DOHH2 (cell line): Measurements from ENCODE around the gene TTC13.

Source experiments
- CTCF ChIP-seq: fragments of 200-600 bp; sonication (generic); IDR thresholded peaks from one replicate; pipeline ENCODE4 v1.5.1; 2014; ENCODE audit warnings: antibody characterized with exemption, mild to moderate bottlenecking, low read depth, low read length; ENCODE audit not compliant: poor library complexity, severe bottlenecking
- EZH2phosphoT487 ChIP-seq: fragments of 200-600 bp; sonication (generic); IDR thresholded peaks from 2 replicates; pipeline ENCODE4 v1.6.1; 2017; ENCODE audit warnings: borderline replicate concordance, mild to moderate bottlenecking, antibody characterized with exemption, low read length, moderate library complexity, mixed read lengths

GRCh38 chr1:230905733-230906132 is 72.9 kb downstream of the TTC13 start:
- TF ChIP-seq CTCF = no peak
- TF ChIP-seq EZH2phosphoT487 = no peak
